ENCODE data around the gene CACNG4. TPM values are rescaled to one million over a fixed set of nuclear protein-coding genes. Genes with fewer than 3 reads are reported as not detected.

CACNG4 gene
- total RNA-seq, 1 donor from 2014 or later: not detected

DNA sequence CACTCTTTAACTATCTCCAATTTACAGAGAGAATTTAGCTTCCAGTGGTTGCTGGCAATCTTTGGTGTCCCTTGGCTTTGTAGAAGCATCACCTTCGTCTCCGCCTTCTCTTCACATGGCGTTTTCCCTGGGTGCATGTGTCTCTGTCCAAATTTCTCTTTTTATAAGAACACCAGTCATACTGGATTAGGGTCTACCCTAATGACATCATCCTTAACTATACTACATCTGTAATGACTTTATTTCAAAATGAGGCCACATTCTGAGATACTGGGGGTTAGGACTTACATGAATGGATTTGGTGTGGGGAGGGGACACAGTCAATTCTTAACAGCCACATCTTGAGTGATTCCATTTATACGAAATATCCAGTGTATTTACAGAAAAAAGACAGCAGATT, 22.2 kb downstream of the CACNG4 start:
- Histone ChIP-seq H3K4me1 (no peaks in the 10 kb centered on the region), H3K9me3 (replicated peaks) (no peaks in the 10 kb centered on the region), H3K36me3 (no peaks in the 10 kb centered on the region), H3K4me3 (no peak overlapping the region), H3K27ac (replicated peaks) (no peak overlapping the region), H3K27me3 (ENCODE audit: low read depth) (peaks cover 88% of the 10 kb centered on the region)
- TF ChIP-seq CTCF (IDR thresholded peaks at IDR 0.05; ENCODE audit: borderline replicate concordance): no peak
- intact Hi-C loops (cut with micrococcal nuclease): no loop called here
- no peak for DNase-seq

DNA sequence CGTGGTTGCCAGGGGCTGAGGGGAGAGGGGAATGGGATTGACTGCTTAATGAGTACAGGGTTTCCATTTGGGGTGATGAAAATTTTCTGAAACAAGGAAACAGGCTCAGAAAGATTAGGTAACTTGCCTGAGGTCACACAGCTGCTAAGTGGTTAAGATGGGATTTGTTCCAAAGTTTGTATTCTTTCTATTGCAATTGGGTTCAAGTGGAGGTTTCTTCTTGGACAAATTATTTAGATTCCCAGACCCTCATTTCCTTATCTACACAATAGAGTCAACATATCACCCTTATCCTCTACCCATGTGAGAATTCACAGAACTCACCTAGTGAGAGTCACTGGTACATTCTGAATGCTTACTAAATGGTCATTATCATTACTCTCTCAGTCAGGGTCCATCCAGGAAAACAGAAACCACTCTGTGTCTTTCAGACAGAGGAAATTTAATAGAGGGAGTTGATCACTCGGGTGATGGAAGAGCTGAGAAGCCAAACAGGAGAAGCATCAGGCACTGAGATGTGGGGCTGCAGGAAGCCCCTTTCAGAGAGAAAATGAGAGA, 22.6 kb downstream of the CACNG4 start:
- intact Hi-C loops (cut with micrococcal nuclease): no loop called here
- Histone ChIP-seq H3K4me1 (no peaks in the 10 kb centered on the region), H3K36me3 (no peaks in the 10 kb centered on the region), H3K27ac (replicated peaks) (no peak overlapping the region), H3K4me3 (no peak overlapping the region), H3K27me3 (ENCODE audit: low read depth) (peaks cover 93% of the 10 kb centered on the region), H3K9me3 (replicated peaks) (no peaks in the 10 kb centered on the region)
- TF ChIP-seq CTCF (IDR thresholded peaks at IDR 0.05; ENCODE audit: borderline replicate concordance): no peak
- DNase-seq: no peak

DNA sequence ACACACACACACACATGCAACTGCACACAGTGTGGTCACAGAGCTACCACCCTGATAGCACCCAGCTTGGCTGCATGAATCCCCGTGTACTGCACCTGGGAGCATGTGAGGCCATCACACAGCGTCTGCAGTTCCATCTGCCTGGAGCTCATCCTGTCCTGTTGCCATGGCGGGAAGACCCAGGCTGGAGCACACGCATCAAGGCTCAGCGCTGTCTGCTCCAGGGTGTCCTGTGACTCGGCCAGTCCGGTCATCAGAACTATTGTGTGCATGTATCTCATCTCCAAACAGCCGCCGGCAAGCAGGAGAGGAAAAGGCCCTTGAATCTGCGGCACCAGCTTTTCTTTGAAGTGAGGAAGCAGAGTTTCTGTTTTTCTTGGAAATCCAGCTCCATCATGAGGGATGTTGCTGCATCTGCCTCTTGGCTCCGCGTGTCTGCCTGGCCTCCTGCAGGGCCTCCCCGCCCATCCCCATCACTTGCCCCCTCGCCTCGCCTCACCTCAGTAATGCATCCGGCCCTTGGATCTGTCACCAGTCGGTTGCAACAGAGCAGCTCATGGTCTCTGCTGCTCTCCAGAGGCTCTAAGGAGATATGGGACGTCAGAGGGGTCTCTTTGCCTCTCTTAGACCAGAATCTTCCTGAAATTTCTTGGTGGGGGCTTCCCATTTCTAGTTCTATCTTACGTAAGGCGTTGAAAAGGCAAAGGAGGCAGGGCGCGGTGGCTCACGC, 23.7 kb downstream of the CACNG4 start:
- Histone ChIP-seq H3K27ac (replicated peaks) (no peak overlapping the region), H3K4me1 (no peaks in the 10 kb centered on the region), H3K4me3 (no peak overlapping the region), H3K36me3 (no peaks in the 10 kb centered on the region), H3K9me3 (replicated peaks) (no peaks in the 10 kb centered on the region), H3K27me3 (ENCODE audit: low read depth) (peaks cover 92% of the 10 kb centered on the region)
- intact Hi-C loops (cut with micrococcal nuclease): no loop called here
- no peak for TF ChIP-seq CTCF (IDR thresholded peaks at IDR 0.05; ENCODE audit: borderline replicate concordance)
- no peak for DNase-seq

GRCh38 chr17:66989076-66989475, 24.6 kb downstream of the CACNG4 start:
- Histone ChIP-seq H3K27me3 (ENCODE audit: low read depth) (peaks cover 89% of the 10 kb centered on the region), H3K9me3 (replicated peaks) (no peaks in the 10 kb centered on the region), H3K4me1 (no peaks in the 10 kb centered on the region), H3K27ac (replicated peaks) (no peak overlapping the region), H3K4me3 (no peak overlapping the region), H3K36me3 (no peaks in the 10 kb centered on the region)
- TF ChIP-seq CTCF (IDR thresholded peaks at IDR 0.05; ENCODE audit: borderline replicate concordance): no peak
- DNase-seq: no peak
- intact Hi-C loops (cut with micrococcal nuclease): no loop called here

DNA sequence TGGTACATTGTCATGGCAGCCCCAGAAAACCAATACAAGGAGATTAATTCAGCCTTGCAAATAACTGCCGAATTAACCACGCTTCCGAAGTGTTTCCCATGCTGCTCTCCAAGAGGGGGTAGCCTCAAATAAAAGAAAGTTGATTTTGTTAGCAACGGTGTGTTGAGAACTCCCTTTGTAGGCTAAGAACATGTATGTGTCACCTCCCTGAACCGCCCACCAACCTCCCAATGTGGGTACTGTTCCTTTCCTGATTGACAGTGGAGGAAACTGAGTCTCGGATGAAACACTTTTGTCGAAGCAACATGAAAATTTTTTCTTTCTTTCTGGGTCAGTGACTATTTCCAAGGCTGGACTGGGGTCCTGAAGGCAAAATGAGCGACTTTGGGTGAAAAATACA, 25.1 kb downstream of the CACNG4 start:
- H3K36me3 ChIP-seq: no peaks in the 10 kb centered on the region
- no peak for TF ChIP-seq CTCF (IDR thresholded peaks at IDR 0.05; ENCODE audit: borderline replicate concordance)
- DNase-seq: no peak
- peaks cover 89% of the 10 kb centered on the region for H3K27me3 ChIP-seq (ENCODE audit: low read depth)
- intact Hi-C loops (cut with micrococcal nuclease): no loop called here
- H3K27ac ChIP-seq (replicated peaks): no peak overlapping the region
- H3K9me3 ChIP-seq (replicated peaks): no peaks in the 10 kb centered on the region
- no peaks in the 10 kb centered on the region for H3K4me1 ChIP-seq
- no peak overlapping the region for H3K4me3 ChIP-seq
